Suprapubic skin (tissue), 4 donors: ENCODE data around the gene TFAM.

Experiments used
- CTCF ChIP-seq, 2 donors: fragments of 200-600 bp in 1 of 2; fragments of 450-650 bp in 1 of 2; sonication (generic) in 1 of 2; IDR thresholded peaks; one replicate each; pipeline ENCODE4 v1.5.1; 2016 to 2019; ENCODE audit warnings: antibody characterized with exemption in 2 of 2, mild to moderate bottlenecking in 1 of 2, moderate library complexity in 1 of 2
- EP300 ChIP-seq: sonication (generic); formaldehyde crosslinking; IDR thresholded peaks from one replicate; pipeline ENCODE4 v1.6.1; 2017; ENCODE audit warnings: antibody characterized with exemption
- POLR2A ChIP-seq, 2 donors: fragments of 450-650 bp; IDR thresholded peaks; one replicate each; pipeline ENCODE4 v1.6.1; 2017; ENCODE audit warnings: antibody characterized with exemption in 2 of 2, mild to moderate bottlenecking in 2 of 2, moderate library complexity in 2 of 2
- POLR2AphosphoS5 ChIP-seq, 3 donors: sonication (generic); formaldehyde crosslinking; IDR thresholded peaks; one replicate each; pipeline ENCODE4 v1.6.1; 2017; ENCODE audit warnings: antibody characterized with exemption in 3 of 3

GRCh38 chr10:58352956-58353610 is 32.1 kb upstream of the TFAM start:
- TF ChIP-seq POLR2A (IDR thresholded peaks at IDR 0.05) (no peak), CTCF (IDR thresholded peaks at IDR 0.05) (no peak), POLR2AphosphoS5 (IDR thresholded peaks at IDR 0.05) (no peak), EP300 (no peak)
